Measurements from ENCODE around the gene FNDC3A.

- TF ChIP-seq, protein P1, sequence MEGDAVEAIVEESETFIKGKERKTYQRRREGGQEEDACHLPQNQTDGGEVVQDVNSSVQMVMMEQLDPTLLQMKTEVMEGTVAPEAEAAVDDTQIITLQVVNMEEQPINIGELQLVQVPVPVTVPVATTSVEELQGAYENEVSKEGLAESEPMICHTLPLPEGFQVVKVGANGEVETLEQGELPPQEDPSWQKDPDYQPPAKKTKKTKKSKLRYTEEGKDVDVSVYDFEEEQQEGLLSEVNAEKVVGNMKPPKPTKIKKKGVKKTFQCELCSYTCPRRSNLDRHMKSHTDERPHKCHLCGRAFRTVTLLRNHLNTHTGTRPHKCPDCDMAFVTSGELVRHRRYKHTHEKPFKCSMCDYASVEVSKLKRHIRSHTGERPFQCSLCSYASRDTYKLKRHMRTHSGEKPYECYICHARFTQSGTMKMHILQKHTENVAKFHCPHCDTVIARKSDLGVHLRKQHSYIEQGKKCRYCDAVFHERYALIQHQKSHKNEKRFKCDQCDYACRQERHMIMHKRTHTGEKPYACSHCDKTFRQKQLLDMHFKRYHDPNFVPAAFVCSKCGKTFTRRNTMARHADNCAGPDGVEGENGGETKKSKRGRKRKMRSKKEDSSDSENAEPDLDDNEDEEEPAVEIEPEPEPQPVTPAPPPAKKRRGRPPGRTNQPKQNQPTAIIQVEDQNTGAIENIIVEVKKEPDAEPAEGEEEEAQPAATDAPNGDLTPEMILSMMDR (IDR thresholded peaks at IDR 0.05), result no peak
- TF ChIP-seq POLR2A (IDR thresholded peaks at IDR 0.05), result no peak
Measured at GRCh38 chr13:49110913-49111170, 135.1 kb downstream of the FNDC3A start.

All from heart left ventricle (tissue), 13 donors.